H1 (cell line): ENCODE data around the gene MYL5. TPM values are rescaled to one million over a fixed set of nuclear protein-coding genes. Genes with fewer than 3 reads are reported as not detected.

Experiments used
- CEBPB ChIP-seq: IDR thresholded peaks from 2 replicates; pipeline ENCODE4 v1.6.1; 2012; ENCODE audit warnings: low read depth, low read length
- HDAC6 ChIP-seq: IDR thresholded peaks from one replicate; pipeline ENCODE4 v1.7.1; 2012; ENCODE audit warnings: low read depth, mild to moderate bottlenecking, inconsistent platforms, low read length, moderate library complexity
- PHF8 ChIP-seq: fragments of 200-600 bp; sonication (generic); conservative IDR thresholded peaks from 2 replicates; pipeline ENCODE4 v1.7.1; 2012; ENCODE audit warnings: low read depth, mild to moderate bottlenecking, inconsistent platforms, low read length, moderate library complexity
- SP1 ChIP-seq: IDR thresholded peaks from 2 replicates; pipeline ENCODE4 v1.6.1; 2011; ENCODE audit warnings: low read depth, low read length
- SRF ChIP-seq: IDR thresholded peaks from 2 replicates; pipeline ENCODE4 v1.6.1; 2011; ENCODE audit warnings: mild to moderate bottlenecking, low read depth, low read length, moderate library complexity
- TAF1 ChIP-seq: IDR thresholded peaks from 2 replicates; pipeline ENCODE4 v1.6.1; 2011; ENCODE audit warnings: mild to moderate bottlenecking, low read depth, low read length
- polyA plus RNA-seq, 7 experiments: library from polyadenylated mRNA; depleted of rRNA in 3 of 7; stranded (reverse) in 5 of 7; unstranded in 2 of 7; fragments of >200 nt in 5 of 7; fragments of 200-250 nt in 2 of 7; gene quantifications; 1 replicate in 5 of 7; 2 replicates in 1 of 7; 4 replicates in 1 of 7; pipeline versions ENCODE4 v1.2.1 to v1.2.3, GENCODE V29; 2011 to 2013; ENCODE audit warnings: missing spikeins in 2 of 7, mixed read lengths in 2 of 7
- total RNA-seq: library from RNA; stranded (reverse); fragmentation: NEBNext Ultra II Directional; extraction: Animal tissue kit (Norgen Biotek cat#: 25700); gene quantifications from 2 replicates; pipeline ENCODE4 v1.2.1, GENCODE V29; 2021

Gene MYL5
- total and polyA plus RNA-seq, 2 of the 8 experiments (the other 6 are each of a cell fraction or from before 2014, with no cell fraction given), result 5.7 to 6.8 TPM

GRCh38 chr4:649751-650310, 24.5 kb upstream of the MYL5 start (continued):
- TF ChIP-seq HDAC6 (no peak), TAF1 (no peak), PHF8 (no peak), SRF (no peak), SP1 (no peak), CEBPB (no peak)
